OCI-LY7 (cell line): ENCODE measurements around the gene SLC6A7. TPM values are rescaled to one million over a fixed set of nuclear protein-coding genes. Genes with fewer than 3 reads are reported as not detected.

ENCODE experiments used
- BruUV-seq: library from RNA; stranded (reverse); fragments of 400-500 nt; replicated peaks from 2 replicates; lab custom pipeline; 2021; lab: Mats Ljungman, UMichigan
- CTCF ChIA-PET: fragments of 300-600 bp; sonication (Branson Sonifier 250); formaldehyde crosslinking; loops from one replicate; lab custom pipeline; 2022; ENCODE audit warnings: antibody characterized with exemption; ENCODE audit not compliant: unreplicated experiment; lab: Charles Lee
- POLR2A ChIA-PET: fragments of 300-600 bp; sonication (Branson Sonifier 250); formaldehyde crosslinking; loops from one replicate; lab custom pipeline; 2022; ENCODE audit warnings: antibody characterized with exemption; lab: Charles Lee
- DNase-seq: peaks from one replicate; pipeline ENCODE4 v3.0.0-alpha.2; 2015; ENCODE audit warnings: low spot score
- H2AFZ ChIP-seq: fragments of 200-600 bp; sonication (generic), shearing (Covaris generic); 2 replicates; pipeline ENCODE4 v1.6.1; 2014; ENCODE audit warnings: mild to moderate bottlenecking, antibody characterized with exemption, low read length, moderate library complexity
- H3K27ac ChIP-seq: fragments of 200-600 bp; sonication (generic); 2 replicates; pipeline ENCODE4 v1.5.1; 2014; ENCODE audit warnings: mixed run types, low read depth, mild to moderate bottlenecking, moderate library complexity, low read length, inconsistent platforms; ENCODE audit not compliant: poor library complexity, severe bottlenecking
- H3K36me3 ChIP-seq: fragments of 200-600 bp; sonication (generic); 2 replicates; pipeline ENCODE4 v1.6.1; 2014; ENCODE audit warnings: mild to moderate bottlenecking, antibody characterized with exemption, low read length, moderate library complexity, mixed read lengths; ENCODE audit not compliant: insufficient read depth
- H3K4me1 ChIP-seq: fragments of 200-600 bp; sonication (generic); 2 replicates; pipeline ENCODE4 v1.5.1; 2014; ENCODE audit warnings: mild to moderate bottlenecking, low read length; ENCODE audit not compliant: insufficient read depth, poor library complexity, severe bottlenecking
- H3K4me2 ChIP-seq: fragments of 200-600 bp; sonication (generic); 2 replicates; pipeline ENCODE4 v1.6.1; 2014; ENCODE audit warnings: mild to moderate bottlenecking, low read length
- H3K4me3 ChIP-seq: fragments of 200-600 bp; sonication (generic); 2 replicates; pipeline ENCODE4 v1.5.1; 2014; ENCODE audit warnings: mild to moderate bottlenecking, low read depth, low read length; ENCODE audit not compliant: poor library complexity, severe bottlenecking
- H3K79me2 ChIP-seq: fragments of 200-600 bp; sonication (generic); 2 replicates; pipeline ENCODE4 v1.6.1; 2016; ENCODE audit warnings: low read depth, mild to moderate bottlenecking, low read length, moderate library complexity, mixed read lengths; ENCODE audit not compliant: insufficient read depth
- H3K9me2 ChIP-seq: fragments of 200-600 bp; sonication (generic); 2 replicates; pipeline ENCODE4 v1.6.1; 2016; ENCODE audit warnings: mild to moderate bottlenecking, low read length, mixed read lengths; ENCODE audit not compliant: insufficient read depth
- H3K9me3 ChIP-seq: fragments of 200-600 bp; sonication (generic); 2 replicates; pipeline ENCODE4 v1.6.1; 2014; ENCODE audit warnings: mild to moderate bottlenecking, mixed run types, low read length, mixed read lengths
- H4K20me1 ChIP-seq: fragments of 200-600 bp; sonication (generic); 2 replicates; pipeline ENCODE4 v1.6.1; 2014; ENCODE audit warnings: mild to moderate bottlenecking, antibody characterized with exemption, low read length, moderate library complexity, mixed read lengths; ENCODE audit not compliant: insufficient read depth
- EZH2phosphoT487 ChIP-seq: fragments of 200-600 bp; sonication (generic); IDR thresholded peaks from 2 replicates; pipeline ENCODE4 v1.6.1; 2018; ENCODE audit warnings: low read depth, borderline replicate concordance, mild to moderate bottlenecking, mixed run types, antibody characterized with exemption, low read length, moderate library complexity, mixed read lengths
- intact Hi-C: fragments of 100-400 bp; cut with micrococcal nuclease; formaldehyde crosslinking; loops from one replicate; pipeline ENCODE4 v1.10.0; 2022; ENCODE audit not compliant: unreplicated experiment
- total RNA-seq, 2 experiments: library from RNA; depleted of rRNA in 1 of 2; stranded (reverse); fragments of >200 nt in 1 of 2; shearing (Covaris generic) in 1 of 2; gene quantifications; 2 replicates each; pipeline ENCODE4 v1.2.3, GENCODE V29; 2014 to 2022
- TF ChIP-seq, protein P1 (sequence below): fragments of 200-600 bp; sonication (generic); conservative IDR thresholded peaks from 2 replicates; pipeline ENCODE4 v1.5.1; 2014; ENCODE audit warnings: mild to moderate bottlenecking, antibody characterized with exemption, low read length, moderate library complexity, mixed read lengths

Gene SLC6A7
- total RNA-seq, 2 experiments from 2014 or later: not detected

DNA sequence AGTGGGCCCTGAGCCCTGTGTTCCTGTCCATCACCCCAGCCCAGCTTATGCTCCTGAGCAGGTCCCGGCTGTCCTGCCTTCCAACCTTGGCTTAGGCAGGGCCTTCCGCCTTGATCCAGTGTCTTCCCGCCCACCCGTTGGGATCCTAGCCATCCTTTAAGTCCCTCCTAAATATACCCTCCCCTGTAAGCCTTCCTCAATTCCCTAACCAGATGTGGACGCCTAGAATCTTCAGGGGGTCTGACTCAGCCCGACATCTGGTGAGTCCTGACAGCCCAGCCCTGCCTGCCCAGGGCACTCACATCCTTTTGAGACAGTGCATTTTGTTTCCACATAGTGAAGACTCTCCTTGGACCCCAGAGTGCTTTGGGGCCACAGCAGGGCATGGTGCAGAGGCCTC, 23.7 kb downstream of the SLC6A7 start:
- no TSS peak for BruUV-seq
- Histone ChIP-seq H4K20me1 (no peaks in the 10 kb centered on the region), H3K9me2 (no peaks in the 10 kb centered on the region), H3K9me3 (no peaks in the 10 kb centered on the region), H2AFZ (no peak overlapping the region), H3K36me3 (no peaks in the 10 kb centered on the region), H3K79me2 (no peaks in the 10 kb centered on the region), H3K4me3 (no peak overlapping the region), H3K27ac (no peak overlapping the region), H3K4me1 (no peaks in the 10 kb centered on the region), H3K4me2 (no peak overlapping the region)
- TF ChIP-seq, protein P1, sequence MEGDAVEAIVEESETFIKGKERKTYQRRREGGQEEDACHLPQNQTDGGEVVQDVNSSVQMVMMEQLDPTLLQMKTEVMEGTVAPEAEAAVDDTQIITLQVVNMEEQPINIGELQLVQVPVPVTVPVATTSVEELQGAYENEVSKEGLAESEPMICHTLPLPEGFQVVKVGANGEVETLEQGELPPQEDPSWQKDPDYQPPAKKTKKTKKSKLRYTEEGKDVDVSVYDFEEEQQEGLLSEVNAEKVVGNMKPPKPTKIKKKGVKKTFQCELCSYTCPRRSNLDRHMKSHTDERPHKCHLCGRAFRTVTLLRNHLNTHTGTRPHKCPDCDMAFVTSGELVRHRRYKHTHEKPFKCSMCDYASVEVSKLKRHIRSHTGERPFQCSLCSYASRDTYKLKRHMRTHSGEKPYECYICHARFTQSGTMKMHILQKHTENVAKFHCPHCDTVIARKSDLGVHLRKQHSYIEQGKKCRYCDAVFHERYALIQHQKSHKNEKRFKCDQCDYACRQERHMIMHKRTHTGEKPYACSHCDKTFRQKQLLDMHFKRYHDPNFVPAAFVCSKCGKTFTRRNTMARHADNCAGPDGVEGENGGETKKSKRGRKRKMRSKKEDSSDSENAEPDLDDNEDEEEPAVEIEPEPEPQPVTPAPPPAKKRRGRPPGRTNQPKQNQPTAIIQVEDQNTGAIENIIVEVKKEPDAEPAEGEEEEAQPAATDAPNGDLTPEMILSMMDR: no peak
- no peak for TF ChIP-seq EZH2phosphoT487
- intact Hi-C loops: no loop called here
- no peak for DNase-seq
- ChIA-PET POLR2A (no interaction called here), CTCF (no interaction called here)

DNA sequence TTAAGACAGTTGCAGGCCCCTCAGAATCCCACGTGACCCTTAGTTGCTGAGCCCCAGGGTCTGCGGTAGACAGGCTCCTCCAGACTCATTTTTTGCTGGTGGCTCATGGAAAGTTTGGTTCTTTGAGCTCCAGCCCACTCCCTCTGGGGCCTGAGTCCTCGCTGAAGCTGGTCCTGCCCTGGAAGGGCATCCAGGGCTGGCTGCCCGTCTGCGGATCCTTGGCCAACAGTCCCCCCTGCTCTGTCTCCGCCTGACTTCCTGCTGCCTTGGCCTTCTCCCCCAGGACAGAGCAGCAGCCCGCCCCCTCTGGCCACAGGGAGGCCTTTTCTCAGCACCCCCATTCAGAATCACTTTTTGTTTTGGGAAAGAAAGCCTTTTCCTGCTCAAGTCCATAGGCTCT, 24.4 kb downstream of the SLC6A7 start:
- Histone ChIP-seq H3K4me3 (no peak overlapping the region), H3K36me3 (no peaks in the 10 kb centered on the region), H3K9me2 (no peaks in the 10 kb centered on the region), H4K20me1 (no peaks in the 10 kb centered on the region), H3K4me1 (no peaks in the 10 kb centered on the region), H3K9me3 (no peaks in the 10 kb centered on the region), H2AFZ (no peak overlapping the region), H3K79me2 (no peaks in the 10 kb centered on the region), H3K27ac (no peak overlapping the region), H3K4me2 (no peak overlapping the region)
- no peak for DNase-seq
- BruUV-seq: no TSS peak
- CTCF ChIA-PET: no interaction called here
- TF ChIP-seq, protein P1: no peak
- no peak for TF ChIP-seq EZH2phosphoT487
- POLR2A ChIA-PET: interaction anchor here (0.6 kb wide), 1 partner anchor 39 kb away, joined by 5 read pairs; no protein-coding TSS in a partner anchor
- intact Hi-C loops: no loop called here

DNA sequence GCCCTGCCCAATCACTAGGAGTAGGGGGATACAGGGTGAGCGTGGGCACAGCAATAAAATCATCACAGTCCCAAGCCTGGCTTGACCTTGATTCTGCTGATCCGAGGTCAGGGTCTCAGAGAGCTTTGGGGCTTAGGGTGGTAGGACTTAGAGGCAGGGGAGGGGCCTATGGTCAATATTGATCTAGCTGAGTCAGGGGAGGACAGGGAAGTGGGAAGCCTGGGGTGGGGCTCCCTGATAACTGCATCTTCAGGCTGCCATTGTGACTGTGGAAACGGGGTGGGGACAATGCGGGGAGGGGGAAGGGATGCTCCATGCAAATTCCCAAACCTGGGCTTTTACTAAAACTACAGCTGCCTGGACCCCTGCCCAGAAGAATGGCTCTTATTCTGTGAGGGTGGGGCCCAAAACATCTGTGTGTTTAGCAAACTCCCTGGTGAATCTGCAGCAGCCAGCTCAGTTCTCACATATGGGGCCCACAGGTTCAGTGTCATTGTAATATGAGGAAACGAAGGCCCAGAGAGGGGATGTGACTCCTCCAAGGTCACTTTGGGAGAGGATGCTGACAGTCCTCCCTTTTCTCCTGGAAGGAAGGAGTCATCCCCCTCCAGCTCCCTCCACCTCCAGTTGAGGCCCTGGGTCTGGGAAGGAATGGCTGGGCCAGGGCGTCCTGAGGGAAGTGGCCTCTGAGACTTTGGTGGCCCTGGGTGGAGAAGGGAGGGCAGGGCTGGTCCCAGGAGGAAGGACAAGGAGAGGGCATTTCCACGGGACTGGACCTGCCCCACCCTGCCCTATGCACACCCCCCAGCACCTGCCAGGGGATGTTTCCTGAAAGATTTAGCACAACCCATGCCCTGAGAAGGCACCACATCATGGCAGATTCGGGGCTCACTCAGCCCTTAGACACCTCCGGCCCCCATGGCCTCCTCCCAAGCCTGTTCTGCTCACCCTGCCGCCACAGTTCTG, 26.4 kb downstream of the SLC6A7 start:
- Histone ChIP-seq H3K9me2 (no peaks in the 10 kb centered on the region), H2AFZ (no peak overlapping the region), H3K4me3 (no peak overlapping the region), H3K9me3 (no peaks in the 10 kb centered on the region), H3K4me2 (no peak overlapping the region), H3K27ac (no peak overlapping the region), H3K79me2 (no peaks in the 10 kb centered on the region), H4K20me1 (no peaks in the 10 kb centered on the region), H3K36me3 (no peaks in the 10 kb centered on the region), H3K4me1 (no peaks in the 10 kb centered on the region)
- no TSS peak for BruUV-seq
- ChIA-PET POLR2A (interaction anchor here (0.9 to 1.1 kb wide), 2 partner anchors 8 to 27 kb away, joined by 3 read pairs; no protein-coding TSS in a partner anchor), CTCF (interaction anchor here (0.5 to 0.6 kb wide), 2 partner anchors 74 to 314 kb away, joined by 3 read pairs; no protein-coding TSS in a partner anchor)
- TF ChIP-seq EZH2phosphoT487: no peak
- TF ChIP-seq, protein P1: no peak
- intact Hi-C loops: no loop called here
- DNase-seq: no peak
